HepG2 (cell line): ENCODE measurements around the gene PDPR. TPM values are rescaled to one million over a fixed set of nuclear protein-coding genes. Genes with fewer than 3 reads are reported as not detected.
A peak's percentile ranks its signal among the peaks of the same experiment; 100 is the strongest.

Experiments
- BRD4 ChIP-seq: sonication (generic); formaldehyde crosslinking; IDR thresholded peaks from 2 replicates; pipeline ENCODE4 v1.4.0; 2020; ENCODE audit warnings: missing genetic modification reagents
- ELF4 ChIP-seq: sonication (generic); formaldehyde crosslinking; IDR thresholded peaks from 2 replicates; pipeline ENCODE4 v1.5.0; 2020; ENCODE audit warnings: missing genetic modification reagents, mild to moderate bottlenecking, moderate library complexity, borderline replicate concordance
- HNRNPLL ChIP-seq: fragments of 200-400 bp; formaldehyde crosslinking; IDR thresholded peaks from 2 replicates; pipeline ENCODE4 v1.6.1; 2017; ENCODE audit warnings: mild to moderate bottlenecking, low read depth, low read length; ENCODE audit not compliant: poor library complexity, severe bottlenecking
- MAF1 ChIP-seq: sonication (generic); formaldehyde crosslinking; IDR thresholded peaks from 2 replicates; pipeline ENCODE4 v1.5.0; 2020; ENCODE audit warnings: missing genetic modification reagents, borderline replicate concordance
- PRMT3 ChIP-seq: sonication (generic); formaldehyde crosslinking; IDR thresholded peaks from 2 replicates; pipeline ENCODE4 v1.8.1; 2022; ENCODE audit warnings: low read depth, mild to moderate bottlenecking, moderate library complexity, missing genetic modification reagents, borderline replicate concordance
- REXO4 ChIP-seq: sonication (generic); formaldehyde crosslinking; IDR thresholded peaks from 2 replicates; pipeline ENCODE4 v1.8.0; 2022; ENCODE audit warnings: missing genetic modification reagents, mild to moderate bottlenecking, borderline replicate concordance
- SKI ChIP-seq: fragments of 450-650 bp; IDR thresholded peaks from one replicate; pipeline ENCODE4 v1.6.1; 2018; ENCODE audit warnings: mild to moderate bottlenecking; ENCODE audit not compliant: partially characterized antibody
- ZNF562 ChIP-seq: sonication (generic); formaldehyde crosslinking; IDR thresholded peaks from 2 replicates; pipeline ENCODE4 v1.8.0; 2022; ENCODE audit warnings: missing genetic modification reagents, borderline replicate concordance
- ZNF879 ChIP-seq: sonication (generic); formaldehyde crosslinking; IDR thresholded peaks from 2 replicates; pipeline ENCODE4 v1.8.1; 2023; ENCODE audit warnings: missing genetic modification reagents
- polyA plus RNA-seq, 8 experiments: library from polyadenylated mRNA; depleted of rRNA in 3 of 8; stranded (reverse) in 7 of 8; unstranded in 1 of 8; fragments of >200 nt; fragmentation: Illumina TruSeq in 4 of 8; extraction: Trizol in 4 of 8; gene quantifications; 2 replicates each; pipeline versions ENCODE4 v1.2.1 to v1.2.3, GENCODE V29; 2011 to 2016; ENCODE audit warnings: low read depth in 4 of 8, missing spikeins in 1 of 8, mixed read lengths in 1 of 8; ENCODE audit not compliant: insufficient read depth in 1 of 8
- total RNA-seq, 5 experiments: library from RNA; depleted of rRNA; stranded (reverse); fragments of >200 nt; fragmentation: Illumina TruSeq; extraction: Trizol; gene quantifications; 2 replicates each; pipeline ENCODE4 v1.2.3, GENCODE V29; 2016; ENCODE audit warnings: low read depth in 1 of 5
- TF ChIP-seq, protein P1 (sequence below): sonication (generic); formaldehyde crosslinking; IDR thresholded peaks from 2 replicates; pipeline ENCODE4 v1.8.0; 2022; ENCODE audit warnings: low read depth, missing genetic modification reagents
- TF ChIP-seq, protein P2 (sequence below): sonication (generic); formaldehyde crosslinking; IDR thresholded peaks from 2 replicates; pipeline ENCODE4 v1.4.0; 2020; ENCODE audit warnings: missing genetic modification reagents, borderline replicate concordance
- TF ChIP-seq, protein P3 (sequence below): sonication (generic); formaldehyde crosslinking; IDR thresholded peaks from 2 replicates; pipeline ENCODE4 v1.4.0; 2020; ENCODE audit warnings: mild to moderate bottlenecking, missing genetic modification reagents, borderline replicate concordance
- TF ChIP-seq, protein P4 (sequence below): sonication (generic); formaldehyde crosslinking; IDR thresholded peaks from 2 replicates; pipeline ENCODE4 v1.5.1; 2020; ENCODE audit warnings: missing genetic modification reagents, mild to moderate bottlenecking, borderline replicate concordance
- TF ChIP-seq, protein P5 (sequence below): sonication (generic); formaldehyde crosslinking; IDR thresholded peaks from 2 replicates; pipeline ENCODE4 v1.4.0; 2020; ENCODE audit warnings: missing genetic modification reagents
- TF ChIP-seq, protein P6 (sequence below): conservative IDR thresholded peaks from 2 replicates; pipeline ENCODE4 v1.6.1; 2018; ENCODE audit warnings: missing genetic modification reagents

PDPR gene
- total and polyA plus RNA-seq, 2 of the 13 experiments (the other 11 are each of a cell fraction or from before 2014, with no cell fraction given), result 19.5 to 29.9 TPM

DNA sequence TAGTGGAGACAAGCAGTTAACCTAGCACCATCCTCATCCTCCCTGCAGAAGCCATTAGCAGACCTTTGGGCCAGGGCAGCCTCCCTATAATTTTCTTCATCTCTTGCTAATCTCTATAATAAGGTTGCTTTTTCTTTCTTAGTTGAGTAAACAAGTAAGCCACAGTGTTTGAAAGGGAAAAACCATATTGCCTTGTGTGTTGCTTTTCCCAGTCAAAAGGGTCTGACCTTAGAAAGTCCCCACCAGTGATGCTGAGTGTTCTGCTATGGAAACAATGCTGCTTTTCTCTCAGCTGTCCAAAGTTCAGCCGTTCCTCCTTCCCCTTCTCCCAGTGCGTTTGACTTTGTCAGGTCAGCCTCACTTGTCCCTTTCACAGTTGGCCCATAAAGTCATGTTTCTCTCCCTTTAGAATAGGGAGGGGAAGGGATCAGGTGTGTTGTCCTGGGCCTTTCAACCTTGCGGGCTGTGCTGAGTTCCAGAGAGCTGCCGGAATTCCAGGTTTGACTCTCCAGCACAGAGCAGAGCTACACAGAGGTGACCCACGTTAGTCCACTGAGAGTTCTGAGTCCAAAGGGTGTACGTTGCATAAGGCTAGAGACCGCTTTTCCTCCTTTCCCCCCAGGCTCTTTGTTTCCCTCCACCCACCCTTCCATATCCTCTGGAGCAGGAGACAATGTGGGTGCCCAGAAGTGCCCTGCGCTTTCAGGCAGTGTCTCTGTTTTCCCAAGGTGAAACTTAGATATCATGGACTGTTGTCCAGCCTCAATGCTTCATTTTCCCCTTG lies 43.5 kb downstream of the PDPR start (continued):
- TF ChIP-seq, protein P1, sequence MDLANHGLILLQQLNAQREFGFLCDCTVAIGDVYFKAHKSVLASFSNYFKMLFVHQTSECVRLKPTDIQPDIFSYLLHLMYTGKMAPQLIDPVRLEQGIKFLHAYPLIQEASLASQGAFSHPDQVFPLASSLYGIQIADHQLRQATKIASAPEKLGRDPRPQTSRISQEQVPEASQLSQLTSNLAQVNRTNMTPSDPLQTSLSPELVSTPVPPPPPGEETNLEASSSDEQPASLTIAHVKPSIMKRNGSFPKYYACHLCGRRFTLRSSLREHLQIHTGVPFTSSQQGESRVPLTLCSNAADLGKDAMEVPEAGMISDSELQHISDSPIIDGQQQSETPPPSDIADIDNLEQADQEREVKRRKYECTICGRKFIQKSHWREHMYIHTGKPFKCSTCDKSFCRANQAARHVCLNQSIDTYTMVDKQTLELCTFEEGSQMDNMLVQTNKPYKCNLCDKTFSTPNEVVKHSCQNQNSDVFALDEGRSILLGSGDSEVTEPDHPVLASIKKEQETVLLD (CRISPR knock-in tag), result no peak
- TF ChIP-seq REXO4 (CRISPR knock-in tag) (no peak), MAF1 (CRISPR knock-in tag) (no peak), HNRNPLL (no peak), ELF4 (CRISPR knock-in tag) (no peak), SKI (peak; percentile 56), ZNF879 (CRISPR knock-in tag) (no peak), PRMT3 (CRISPR knock-in tag) (peak; percentile 82; the same call in 1 of the 2 replicates), BRD4 (peak; percentile 21; the same call in 1 of the 2 replicates), ZNF562 (CRISPR knock-in tag) (no peak)
- TF ChIP-seq, protein P2, sequence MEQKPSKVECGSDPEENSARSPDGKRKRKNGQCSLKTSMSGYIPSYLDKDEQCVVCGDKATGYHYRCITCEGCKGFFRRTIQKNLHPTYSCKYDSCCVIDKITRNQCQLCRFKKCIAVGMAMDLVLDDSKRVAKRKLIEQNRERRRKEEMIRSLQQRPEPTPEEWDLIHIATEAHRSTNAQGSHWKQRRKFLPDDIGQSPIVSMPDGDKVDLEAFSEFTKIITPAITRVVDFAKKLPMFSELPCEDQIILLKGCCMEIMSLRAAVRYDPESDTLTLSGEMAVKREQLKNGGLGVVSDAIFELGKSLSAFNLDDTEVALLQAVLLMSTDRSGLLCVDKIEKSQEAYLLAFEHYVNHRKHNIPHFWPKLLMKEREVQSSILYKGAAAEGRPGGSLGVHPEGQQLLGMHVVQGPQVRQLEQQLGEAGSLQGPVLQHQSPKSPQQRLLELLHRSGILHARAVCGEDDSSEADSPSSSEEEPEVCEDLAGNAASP, result peak; percentile 94
- TF ChIP-seq, protein P3, sequence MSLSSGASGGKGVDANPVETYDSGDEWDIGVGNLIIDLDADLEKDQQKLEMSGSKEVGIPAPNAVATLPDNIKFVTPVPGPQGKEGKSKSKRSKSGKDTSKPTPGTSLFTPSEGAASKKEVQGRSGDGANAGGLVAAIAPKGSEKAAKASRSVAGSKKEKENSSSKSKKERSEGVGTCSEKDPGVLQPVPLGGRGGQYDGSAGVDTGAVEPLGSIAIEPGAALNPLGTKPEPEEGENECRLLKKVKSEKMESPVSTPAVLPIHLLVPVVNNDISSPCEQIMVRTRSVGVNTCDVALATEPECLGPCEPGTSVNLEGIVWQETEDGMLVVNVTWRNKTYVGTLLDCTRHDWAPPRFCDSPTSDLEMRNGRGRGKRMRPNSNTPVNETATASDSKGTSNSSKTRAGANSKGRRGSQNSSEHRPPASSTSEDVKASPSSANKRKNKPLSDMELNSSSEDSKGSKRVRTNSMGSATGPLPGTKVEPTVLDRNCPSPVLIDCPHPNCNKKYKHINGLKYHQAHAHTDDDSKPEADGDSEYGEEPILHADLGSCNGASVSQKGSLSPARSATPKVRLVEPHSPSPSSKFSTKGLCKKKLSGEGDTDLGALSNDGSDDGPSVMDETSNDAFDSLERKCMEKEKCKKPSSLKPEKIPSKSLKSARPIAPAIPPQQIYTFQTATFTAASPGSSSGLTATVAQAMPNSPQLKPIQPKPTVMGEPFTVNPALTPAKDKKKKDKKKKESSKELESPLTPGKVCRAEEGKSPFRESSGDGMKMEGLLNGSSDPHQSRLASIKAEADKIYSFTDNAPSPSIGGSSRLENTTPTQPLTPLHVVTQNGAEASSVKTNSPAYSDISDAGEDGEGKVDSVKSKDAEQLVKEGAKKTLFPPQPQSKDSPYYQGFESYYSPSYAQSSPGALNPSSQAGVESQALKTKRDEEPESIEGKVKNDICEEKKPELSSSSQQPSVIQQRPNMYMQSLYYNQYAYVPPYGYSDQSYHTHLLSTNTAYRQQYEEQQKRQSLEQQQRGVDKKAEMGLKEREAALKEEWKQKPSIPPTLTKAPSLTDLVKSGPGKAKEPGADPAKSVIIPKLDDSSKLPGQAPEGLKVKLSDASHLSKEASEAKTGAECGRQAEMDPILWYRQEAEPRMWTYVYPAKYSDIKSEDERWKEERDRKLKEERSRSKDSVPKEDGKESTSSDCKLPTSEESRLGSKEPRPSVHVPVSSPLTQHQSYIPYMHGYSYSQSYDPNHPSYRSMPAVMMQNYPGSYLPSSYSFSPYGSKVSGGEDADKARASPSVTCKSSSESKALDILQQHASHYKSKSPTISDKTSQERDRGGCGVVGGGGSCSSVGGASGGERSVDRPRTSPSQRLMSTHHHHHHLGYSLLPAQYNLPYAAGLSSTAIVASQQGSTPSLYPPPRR, result peak; percentile 77; the same call in 1 of the 2 replicates
- TF ChIP-seq, protein P4, sequence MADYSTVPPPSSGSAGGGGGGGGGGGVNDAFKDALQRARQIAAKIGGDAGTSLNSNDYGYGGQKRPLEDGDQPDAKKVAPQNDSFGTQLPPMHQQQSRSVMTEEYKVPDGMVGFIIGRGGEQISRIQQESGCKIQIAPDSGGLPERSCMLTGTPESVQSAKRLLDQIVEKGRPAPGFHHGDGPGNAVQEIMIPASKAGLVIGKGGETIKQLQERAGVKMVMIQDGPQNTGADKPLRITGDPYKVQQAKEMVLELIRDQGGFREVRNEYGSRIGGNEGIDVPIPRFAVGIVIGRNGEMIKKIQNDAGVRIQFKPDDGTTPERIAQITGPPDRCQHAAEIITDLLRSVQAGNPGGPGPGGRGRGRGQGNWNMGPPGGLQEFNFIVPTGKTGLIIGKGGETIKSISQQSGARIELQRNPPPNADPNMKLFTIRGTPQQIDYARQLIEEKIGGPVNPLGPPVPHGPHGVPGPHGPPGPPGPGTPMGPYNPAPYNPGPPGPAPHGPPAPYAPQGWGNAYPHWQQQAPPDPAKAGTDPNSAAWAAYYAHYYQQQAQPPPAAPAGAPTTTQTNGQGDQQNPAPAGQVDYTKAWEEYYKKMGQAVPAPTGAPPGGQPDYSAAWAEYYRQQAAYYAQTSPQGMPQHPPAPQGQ (CRISPR knock-in tag), result no peak
- TF ChIP-seq, protein P5, sequence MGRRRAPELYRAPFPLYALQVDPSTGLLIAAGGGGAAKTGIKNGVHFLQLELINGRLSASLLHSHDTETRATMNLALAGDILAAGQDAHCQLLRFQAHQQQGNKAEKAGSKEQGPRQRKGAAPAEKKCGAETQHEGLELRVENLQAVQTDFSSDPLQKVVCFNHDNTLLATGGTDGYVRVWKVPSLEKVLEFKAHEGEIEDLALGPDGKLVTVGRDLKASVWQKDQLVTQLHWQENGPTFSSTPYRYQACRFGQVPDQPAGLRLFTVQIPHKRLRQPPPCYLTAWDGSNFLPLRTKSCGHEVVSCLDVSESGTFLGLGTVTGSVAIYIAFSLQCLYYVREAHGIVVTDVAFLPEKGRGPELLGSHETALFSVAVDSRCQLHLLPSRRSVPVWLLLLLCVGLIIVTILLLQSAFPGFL (CRISPR knock-in tag), result no peak
- TF ChIP-seq, protein P6, sequence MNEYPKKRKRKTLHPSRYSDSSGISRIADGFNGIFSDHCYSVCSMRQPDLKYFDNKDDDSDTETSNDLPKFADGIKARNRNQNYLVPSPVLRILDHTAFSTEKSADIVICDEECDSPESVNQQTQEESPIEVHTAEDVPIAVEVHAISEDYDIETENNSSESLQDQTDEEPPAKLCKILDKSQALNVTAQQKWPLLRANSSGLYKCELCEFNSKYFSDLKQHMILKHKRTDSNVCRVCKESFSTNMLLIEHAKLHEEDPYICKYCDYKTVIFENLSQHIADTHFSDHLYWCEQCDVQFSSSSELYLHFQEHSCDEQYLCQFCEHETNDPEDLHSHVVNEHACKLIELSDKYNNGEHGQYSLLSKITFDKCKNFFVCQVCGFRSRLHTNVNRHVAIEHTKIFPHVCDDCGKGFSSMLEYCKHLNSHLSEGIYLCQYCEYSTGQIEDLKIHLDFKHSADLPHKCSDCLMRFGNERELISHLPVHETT (CRISPR knock-in tag), result no peak
